CD4-positive, alpha-beta T cell treated with Interleukin-2 at 100 ng/mL for 4 hours (primary cell): Measurements from ENCODE around the gene PIK3R5.

Experiments used
- DNase-seq: peaks from one replicate; pipeline ENCODE4 v3.0.0-alpha.2; 2020; ENCODE audit warnings: low spot score

PIK3R5 gene

DNA sequence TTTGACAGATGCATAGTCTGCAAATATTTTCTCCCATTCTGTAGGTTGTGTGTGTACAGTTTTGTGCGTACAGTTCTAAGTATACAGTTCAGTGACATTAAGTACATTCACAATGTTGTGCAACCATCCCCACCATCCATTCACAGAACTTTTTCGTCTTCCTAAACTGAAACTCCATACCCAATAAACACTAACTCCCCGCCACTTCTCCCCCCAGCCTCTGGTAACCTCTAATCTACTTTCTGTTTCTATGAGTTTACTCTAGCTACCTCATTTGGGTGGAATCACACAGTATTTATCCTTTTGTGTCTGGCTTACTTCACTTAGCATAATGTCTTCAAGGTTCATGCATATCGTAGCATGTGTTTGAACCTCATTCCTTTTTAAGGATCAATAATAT is 14.3 kb downstream of the PIK3R5 start:
- DNase-seq, result no peak

DNA sequence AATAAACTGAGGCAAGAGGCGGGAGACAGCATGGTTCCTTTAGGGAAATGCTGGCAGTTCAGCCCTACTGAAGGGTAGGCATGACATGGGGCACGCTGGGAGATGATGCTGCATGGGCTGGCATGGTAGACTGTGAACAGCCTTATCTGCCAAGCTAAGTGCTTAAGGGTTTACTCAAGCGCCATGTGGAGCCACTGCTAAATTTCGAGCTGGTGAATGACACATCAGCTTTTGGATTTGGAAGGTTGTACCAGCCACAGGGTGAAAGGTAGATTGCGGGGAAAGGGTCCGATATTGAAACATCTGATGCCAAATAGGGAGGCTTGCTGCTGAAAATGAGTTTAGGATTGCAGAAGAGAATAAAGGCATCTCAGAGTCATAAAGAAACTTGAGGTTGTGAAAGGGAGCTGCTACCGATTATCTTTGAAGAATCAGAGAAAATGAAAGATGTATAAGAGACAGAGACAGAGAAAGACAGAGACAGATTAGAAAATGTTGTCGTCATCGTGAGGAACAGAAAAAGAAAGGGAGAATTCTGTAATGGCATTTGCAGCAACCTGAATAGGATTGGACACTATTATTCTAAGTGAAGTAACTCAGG is 16.3 kb downstream of the PIK3R5 start:
- DNase-seq, result no peak

DNA sequence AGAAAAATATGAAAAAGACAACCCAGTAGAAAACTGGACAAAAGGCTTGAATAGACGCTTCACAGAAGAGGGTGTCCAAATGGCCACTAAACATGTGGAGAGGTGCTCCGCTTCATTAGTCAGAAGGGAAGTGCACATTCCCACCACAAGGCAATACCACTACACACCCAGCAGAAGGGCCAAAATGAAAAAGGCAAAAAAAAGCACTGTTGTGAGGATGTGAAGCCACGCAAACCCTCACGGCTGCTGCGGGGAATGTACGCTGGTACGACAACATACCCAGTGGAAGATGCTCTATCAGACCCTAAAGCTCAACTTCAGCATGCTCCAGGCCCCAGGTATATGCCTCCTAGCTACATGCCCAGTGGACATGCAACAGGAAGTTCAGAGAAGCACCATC is 17.0 kb downstream of the PIK3R5 start:
- DNase-seq, result no peak

DNA sequence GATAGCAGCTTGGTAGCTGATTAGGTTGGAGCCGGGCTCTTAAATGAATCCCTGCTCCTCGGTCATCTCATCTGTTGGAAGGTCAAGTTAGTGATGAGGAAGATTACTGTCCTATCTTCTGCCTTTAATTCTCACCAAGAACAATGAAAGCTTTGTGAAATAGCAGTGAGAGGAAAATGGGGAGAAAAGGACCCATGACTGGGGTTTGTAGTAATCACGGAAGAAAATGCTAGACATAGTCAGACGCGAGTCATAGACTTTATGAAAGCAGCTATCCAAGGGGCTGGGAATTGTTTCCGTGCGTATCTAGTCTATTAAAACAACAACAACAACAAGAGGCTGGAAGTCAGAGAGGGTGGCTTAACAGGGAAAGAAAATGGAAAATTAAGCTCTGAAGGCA is 18.3 kb downstream of the PIK3R5 start:
- no peak for DNase-seq

DNA sequence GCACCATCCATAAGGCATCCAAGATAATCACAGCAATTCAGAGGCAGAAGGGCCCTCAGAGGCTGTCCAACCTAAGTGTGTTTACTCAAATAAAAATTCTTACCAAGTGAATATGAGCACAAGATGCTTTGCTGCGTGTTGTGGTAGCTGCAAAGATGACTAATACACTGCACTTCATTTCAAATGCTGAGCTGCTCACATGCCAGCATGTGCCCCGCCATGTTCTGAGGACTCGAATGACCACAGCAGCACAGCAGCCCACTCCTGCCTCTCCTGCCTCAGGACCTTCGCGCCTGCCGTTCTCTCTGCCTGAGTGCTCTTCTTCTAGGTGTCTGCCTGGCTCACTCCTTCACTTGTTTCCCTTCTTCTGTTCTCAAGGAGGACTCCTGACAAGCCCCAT is 19.0 kb downstream of the PIK3R5 start:
- no peak for DNase-seq

DNA sequence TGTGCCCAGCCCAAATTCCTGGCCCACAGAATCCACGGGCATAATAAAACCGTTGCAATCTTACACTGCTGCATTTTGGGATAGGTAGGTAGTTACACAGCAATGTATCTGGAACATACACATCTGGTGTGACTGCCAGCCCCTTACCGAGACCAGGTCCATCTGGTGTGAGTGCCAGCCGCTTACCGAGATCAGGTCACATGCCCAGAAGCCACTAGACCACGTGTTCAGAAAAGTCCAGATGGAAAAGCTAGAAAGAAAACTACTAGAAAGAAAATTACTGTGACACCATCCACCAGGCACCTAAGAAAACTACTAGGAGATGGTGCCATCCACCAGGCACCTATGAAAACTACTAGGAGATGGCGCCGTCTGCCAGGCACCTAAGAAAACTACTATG is 19.4 kb downstream of the PIK3R5 start:
- DNase-seq, result no peak

DNA sequence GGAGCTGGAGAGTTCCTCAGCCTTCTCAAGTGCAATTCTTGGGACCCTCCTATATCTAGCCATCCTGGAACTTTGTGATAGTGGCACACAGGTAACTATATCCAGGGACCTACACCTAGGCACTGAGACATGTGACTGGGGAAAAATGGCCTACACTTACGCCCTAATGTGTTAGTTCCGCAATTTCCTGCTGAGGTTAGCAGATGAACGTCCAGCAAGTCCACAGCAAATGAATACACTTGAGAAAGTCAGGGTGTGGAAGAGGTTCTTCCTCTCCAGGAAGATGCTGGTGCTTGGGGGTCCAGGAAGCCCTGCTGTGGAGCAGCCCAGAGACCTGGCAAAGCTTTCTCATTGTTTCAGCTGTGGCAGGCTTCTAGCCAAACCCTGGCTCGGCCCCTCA is 20.8 kb downstream of the PIK3R5 start:
- no peak for DNase-seq

DNA sequence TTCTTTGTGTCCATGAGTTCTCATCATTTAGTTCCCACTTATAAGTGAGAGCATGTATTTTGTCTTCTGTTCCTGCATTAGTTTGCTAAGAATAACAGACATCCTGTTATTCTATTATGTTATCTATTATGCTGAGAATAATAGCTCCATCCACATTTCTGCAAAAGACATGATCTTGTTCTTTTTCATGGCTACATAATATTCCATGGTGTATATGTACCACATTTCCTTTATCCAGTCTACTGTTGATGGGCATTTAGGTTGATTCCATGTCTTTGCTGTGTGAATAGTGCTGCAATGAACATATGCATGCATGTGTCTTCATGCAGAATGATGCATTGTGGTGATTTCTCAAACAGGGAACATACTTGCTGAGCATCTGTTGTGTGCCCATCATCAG is 21.4 kb downstream of the PIK3R5 start:
- DNase-seq, result no peak

DNA sequence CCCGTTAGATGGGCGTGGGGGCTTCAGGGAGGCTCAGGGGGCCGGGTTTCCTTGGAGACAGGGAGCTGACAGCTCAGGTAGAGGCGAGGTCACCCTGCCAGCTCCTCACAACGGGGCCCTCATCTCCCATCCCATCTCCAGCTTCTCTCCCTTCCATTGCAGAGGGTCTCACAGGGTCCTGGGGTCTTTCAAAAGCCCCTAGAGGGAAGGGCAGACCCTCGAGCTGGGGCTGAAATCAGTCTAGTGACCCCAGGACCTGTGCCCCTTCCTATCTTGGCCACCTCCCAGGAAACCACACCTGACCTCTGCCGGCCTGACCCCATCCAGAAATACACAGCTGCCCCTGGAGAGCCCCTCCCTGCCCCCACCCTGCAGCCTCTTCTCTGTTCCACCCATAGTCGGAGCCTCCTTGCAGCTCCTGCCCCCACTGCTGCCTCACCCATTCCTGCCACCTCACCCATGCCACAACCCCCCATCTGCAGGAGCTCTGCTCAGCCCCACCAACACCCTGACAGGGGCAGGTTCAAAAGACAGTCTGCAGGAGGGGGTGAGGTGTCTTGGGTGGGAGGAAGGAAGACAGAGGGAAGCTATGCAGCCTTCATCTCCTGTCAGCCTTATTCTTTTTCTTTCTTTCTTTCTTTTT is 23.4 kb downstream of the PIK3R5 start:
- peak; percentile 72 for DNase-seq

DNA sequence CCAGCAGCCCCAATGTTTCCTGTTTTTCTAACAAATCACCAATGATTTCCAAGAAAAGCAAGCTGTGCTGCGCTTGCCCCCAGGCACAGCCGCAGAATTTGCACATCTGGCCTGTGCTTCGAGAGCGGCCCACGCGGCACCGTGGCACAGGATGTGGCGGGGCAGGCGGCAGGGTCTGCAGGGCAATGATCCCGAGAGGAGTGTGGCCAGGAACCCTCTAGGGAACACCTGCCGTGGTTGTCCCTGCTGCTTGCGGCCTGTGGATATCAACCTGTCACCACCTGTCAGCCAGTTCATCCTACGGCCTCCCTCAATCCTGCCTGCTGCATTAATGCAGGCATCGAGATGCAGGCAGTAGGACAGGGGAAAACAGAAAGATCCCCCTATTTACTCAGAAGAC is 24.0 kb downstream of the PIK3R5 start:
- DNase-seq, result peak; percentile 82

DNA sequence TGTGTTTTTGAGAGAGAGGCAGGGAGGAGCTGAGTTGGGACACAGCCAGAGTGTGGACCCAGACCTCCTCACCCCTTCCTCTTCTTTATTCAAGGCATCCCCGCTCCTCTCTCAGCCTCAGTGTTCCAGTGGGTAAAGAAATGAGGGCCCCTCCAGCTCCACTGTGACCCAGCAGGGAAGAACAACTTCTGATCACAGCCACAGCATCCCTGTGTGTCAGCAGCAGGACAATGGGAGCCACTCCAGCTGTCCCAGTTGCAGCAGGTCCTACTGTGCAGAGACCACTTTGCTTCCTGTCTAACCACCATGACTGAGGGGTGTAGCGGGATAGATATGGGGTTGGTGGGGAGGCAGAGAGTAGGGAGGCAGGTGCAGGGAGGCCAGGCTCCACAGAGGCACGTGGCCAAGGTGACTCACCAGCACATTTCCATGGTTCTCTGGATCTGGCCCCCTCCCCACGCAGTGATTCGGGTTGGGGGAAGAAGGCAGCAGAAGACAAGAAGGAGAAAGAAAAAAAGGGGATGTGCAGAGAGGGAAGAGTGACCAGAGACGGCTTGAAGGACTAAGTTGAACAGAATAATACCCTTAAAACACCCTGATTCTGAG is 24.5 kb downstream of the PIK3R5 start:
- DNase-seq, result peak; percentile 51

DNA sequence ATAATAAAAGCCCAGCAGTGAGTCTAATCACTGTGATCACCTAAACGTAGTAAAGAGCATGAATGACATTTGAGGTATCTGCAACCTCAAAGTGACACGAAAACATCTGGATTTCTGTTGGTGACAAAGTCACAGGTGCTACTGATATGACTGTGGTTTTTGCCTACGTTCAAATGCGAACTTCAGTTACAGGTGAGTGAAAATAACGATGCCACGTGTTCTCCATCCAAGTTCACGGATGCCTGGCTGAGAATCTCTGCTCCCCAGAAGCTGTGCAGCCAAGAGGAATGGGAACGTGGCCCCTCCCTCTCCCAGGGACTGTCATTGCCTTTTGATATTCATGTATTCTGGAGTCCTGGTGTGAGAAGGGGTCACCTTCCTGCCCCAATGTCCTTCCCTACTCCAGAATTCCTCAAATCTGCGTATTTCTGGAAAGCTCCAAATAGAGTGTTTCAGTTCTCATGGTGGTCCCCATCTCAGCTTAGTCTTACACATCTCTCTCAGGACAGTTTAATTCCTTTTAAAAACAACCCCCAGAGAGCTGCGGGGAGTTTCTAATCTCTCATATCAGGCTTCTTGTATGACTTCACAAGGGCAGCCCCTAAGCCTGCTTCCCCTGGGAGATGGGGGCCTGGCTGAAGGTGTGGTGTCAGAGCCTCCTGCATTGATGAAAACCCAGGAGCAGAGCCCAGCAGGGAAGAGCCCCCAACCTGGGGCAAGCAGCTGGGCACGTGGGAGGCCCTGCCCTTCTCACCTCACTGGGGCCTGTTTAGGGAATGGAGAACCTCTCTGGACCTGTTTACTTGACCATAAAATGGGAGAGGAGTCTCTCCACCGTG is 25.8 kb downstream of the PIK3R5 start:
- peak; percentile 70 for DNase-seq

DNA sequence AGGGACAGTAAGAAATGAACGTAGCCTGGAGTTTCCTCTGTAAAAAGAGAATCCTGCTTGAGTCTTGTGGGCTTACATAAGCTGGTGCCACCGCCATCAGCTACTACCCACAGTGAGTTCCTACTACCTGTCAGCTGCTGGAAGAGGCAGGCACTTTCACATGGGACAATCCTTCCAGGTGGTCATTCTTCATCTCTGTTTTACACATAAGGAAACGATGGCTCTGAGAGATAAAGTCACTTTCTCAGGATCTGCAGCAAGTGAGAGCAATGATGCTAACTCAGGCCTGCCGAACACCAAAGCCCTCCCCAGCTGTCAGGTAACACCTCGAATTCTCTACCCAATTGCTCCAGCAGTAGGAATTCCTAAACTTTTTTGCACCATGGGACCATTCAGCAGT is 26.6 kb downstream of the PIK3R5 start:
- no peak for DNase-seq

DNA sequence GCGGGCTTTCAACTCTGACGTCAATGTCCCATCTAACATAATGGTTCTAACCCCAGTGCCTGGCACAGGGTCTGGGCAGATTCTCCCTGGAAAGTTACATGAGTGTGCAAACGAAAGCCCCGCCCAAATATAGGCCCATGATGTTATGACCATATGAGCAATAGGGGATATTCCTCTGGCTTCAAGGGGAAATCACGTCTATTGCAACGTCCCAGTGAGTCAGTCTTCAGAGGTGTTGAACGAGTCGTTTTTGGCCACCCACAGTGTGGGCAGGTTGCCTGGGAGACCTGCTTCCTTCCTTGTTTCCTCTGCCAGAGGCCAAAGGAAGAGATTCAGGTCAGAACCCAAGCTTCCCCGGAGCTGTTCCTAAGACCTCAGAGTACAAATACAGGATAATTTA is 30.3 kb downstream of the PIK3R5 start:
- peak; percentile 78 for DNase-seq

DNA sequence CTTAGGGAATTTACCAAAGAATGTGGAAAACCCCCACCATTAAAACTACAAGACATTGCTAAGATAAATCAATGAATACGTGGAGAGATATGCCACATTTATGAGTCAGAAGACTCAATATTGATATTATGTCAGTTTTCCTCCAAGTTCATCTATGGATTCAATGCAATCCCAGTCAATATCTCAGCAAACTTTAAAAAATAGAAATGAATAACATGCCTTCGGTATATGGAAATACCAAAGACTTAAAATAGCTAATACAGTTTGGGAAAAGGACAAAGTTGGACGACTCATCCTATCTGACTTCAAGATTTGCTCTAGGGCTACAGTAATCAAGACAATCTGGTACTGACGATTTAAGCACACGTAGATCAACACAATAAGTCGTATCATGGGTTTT is 31.2 kb downstream of the PIK3R5 start:
- no peak for DNase-seq

DNA sequence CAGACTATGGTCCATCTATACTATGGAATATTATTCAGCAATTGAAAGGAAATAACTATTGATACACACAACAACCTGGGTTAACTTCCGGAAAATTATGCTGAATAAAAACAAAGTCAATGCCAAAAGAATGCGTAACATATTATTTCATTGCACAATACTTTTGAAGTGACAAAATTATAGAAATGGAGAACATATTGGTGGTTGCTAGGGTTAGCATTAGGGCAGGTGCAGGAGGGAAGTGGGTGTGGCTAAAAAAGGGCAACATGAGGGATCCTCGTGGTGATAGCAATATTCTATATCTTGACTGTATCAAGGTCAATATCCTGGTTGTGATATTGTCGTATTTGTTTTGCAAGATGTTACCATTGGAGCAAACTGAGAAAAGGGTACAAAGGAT is 34.9 kb downstream of the PIK3R5 start:
- no peak for DNase-seq

DNA sequence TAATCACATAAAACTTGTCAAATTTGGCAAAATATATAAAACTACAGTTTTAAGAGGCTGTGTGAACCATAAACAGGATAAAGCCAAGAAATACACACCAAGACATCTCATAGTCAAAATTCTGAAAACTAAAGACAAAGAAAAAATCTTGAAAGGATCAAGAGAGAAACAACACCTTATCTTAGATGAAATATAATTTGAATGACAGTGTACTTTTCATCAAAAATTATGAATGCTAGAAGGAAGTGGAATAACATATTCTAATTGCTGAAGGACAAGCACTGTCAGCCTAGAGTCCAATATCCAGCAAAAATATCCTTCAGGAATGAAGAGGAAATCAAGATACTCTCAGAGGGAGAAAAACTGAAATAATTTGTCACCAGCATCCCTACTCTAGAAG is 37.2 kb downstream of the PIK3R5 start:
- DNase-seq, result no peak

DNA sequence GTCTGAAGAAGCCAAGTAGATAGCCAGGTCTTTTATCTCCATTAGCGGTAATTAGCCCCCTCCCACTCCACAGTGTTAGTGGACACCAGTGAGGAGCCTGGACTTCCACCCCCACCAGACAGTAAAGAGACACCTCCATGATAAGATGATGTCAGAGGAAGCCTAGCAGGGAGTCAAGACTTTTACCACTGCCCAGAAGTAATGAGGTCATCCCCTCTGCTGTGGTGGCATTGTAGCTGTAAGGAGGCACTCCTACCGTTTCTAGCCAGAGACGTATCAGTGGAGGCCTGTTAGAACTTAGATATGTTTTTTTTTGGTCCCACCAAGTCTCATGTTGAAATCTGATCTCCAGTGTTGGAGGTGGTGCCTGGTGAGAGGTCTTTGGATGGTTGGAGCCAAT is 38.1 kb downstream of the PIK3R5 start:
- DNase-seq, result no peak

DNA sequence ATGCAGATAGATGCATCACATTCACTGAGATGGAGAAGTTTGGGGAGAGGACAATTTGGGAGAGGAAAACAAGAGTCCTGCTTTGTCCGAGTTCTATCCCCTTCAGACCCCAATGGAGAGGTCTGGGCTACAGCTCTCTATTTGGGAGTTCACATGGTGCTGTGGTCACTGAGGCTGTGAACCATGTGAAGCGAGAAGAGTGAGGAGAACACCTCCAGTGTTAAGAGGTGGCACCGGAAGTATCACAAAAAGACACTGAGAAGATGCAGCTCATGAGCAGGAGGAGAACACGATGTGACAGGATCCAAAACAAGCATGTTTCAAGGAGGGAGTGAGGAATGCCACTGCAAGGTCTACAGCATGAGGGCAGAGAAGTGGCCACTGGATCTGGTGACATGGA is 39.7 kb downstream of the PIK3R5 start:
- no peak for DNase-seq

DNA sequence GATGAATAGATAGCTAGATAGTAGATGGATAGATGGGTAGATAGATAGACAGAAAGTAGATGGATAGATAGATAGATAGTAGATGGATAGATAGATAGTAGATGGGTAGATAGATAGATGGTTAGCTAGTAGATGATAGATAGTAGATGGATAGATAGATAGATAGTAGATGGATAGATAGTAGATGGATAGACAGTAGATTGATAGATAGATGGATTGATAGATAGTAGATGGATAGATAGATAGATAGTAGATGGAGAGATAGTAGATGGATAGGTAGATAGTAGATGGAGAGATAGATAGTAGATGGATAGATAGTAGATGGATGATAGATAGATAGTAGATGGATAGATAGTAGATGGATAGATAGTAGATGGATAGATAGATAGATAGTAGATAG is 40.4 kb downstream of the PIK3R5 start:
- no peak for DNase-seq

DNA sequence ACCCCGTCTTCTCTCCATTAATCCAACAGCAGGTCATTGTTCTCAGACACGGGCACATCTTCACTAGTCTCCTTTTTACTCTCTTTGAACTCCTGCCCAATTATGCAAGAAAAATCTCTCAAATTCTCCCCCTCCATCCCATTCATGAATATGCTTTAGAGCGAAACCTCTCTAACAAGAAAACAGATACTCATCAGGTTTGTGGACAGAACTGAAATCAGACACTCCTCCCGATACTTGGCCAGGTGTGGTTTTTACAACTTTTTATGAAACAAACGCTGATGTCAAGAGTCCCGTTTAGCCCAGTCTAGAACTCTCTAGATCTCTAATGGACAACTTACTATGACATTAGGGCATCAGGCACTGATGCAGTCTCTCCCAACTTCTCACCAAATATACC is 40.9 kb downstream of the PIK3R5 start:
- no peak for DNase-seq

DNA sequence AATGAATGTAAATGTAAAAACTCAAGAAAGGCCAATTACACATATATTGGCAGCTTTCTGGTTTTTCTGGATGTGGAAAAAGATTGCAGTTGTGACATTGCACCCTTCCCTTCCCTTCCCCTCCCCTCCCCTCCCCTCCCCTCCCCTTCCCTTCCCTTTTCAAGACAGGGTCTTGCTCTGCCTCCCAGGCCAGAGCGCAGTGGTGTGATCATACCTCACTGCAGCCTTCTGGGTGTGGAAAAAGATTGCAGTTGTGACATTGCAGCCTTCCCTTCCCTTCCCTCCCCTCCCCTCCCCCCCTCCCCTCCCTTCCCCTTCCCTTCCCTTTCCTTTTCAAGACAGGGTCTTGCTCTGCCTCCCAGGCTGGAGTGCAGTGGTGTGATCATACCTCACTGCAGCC is 41.7 kb downstream of the PIK3R5 start:
- no peak for DNase-seq

DNA sequence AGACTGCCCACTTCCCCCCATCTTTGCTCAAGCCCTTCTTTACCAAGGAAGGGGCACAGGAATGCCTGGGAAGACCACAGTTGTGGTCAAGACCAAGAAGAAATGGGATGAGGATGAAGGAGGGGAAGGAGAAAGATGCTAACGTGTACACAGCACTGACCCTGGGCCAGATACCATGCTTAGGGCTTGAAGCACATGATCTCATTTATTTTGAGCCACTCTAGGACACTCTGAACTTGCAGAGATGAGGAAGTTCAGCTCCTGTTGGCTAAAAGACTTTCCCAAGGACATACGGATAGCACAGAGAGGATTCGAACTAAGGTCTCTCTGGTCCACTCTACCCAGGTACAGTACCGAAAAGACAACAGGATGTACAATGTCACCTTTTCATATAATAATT is 42.6 kb downstream of the PIK3R5 start:
- no peak for DNase-seq
